Measurements from ENCODE around the gene GFOD2. TPM values are rescaled to one million over a fixed set of nuclear protein-coding genes. Genes with fewer than 3 reads are reported as not detected.

Gene GFOD2
- total RNA-seq, 1 donor from 2014 or later, result 21.9 TPM

DNA sequence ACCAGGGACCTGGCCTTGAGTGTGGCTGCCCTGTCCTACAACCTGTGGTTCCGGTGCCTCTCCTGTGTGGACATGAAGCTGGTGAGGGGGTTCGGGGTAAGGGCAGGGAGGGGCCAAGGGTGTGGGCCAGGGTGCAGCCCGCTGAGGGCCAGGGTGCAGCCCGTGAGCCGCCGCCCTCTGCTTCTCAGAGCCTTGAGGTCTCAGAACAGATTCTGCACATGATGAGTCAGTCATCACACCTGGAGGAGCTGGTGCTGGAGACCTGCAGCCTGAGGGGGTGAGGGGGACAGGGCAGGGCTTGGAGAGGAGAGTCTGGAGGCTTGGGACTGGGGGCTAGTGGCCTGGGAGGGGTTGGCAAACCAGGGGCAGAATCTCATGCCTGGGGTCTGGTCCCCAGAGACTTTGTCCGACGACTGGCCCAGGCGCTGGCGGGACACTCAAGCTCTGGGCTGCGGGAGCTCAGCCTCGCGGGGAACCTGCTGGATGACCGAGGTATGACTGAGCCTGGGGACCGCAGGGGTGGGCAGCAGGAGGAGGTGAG is 71.9 kb downstream of the GFOD2 start:
- H3K27me3 ChIP-seq (ENCODE audit: control insufficient read depth, insufficient read depth, low read length), result peaks cover 74% of the 10 kb centered on the region
- TF ChIP-seq, protein P1, sequence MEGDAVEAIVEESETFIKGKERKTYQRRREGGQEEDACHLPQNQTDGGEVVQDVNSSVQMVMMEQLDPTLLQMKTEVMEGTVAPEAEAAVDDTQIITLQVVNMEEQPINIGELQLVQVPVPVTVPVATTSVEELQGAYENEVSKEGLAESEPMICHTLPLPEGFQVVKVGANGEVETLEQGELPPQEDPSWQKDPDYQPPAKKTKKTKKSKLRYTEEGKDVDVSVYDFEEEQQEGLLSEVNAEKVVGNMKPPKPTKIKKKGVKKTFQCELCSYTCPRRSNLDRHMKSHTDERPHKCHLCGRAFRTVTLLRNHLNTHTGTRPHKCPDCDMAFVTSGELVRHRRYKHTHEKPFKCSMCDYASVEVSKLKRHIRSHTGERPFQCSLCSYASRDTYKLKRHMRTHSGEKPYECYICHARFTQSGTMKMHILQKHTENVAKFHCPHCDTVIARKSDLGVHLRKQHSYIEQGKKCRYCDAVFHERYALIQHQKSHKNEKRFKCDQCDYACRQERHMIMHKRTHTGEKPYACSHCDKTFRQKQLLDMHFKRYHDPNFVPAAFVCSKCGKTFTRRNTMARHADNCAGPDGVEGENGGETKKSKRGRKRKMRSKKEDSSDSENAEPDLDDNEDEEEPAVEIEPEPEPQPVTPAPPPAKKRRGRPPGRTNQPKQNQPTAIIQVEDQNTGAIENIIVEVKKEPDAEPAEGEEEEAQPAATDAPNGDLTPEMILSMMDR (IDR thresholded peaks at IDR 0.05; ENCODE audit: insufficient read depth, low read length, poor library complexity, severe bottlenecking), result no peak
- no peaks in the 10 kb centered on the region for H3K36me3 ChIP-seq (ENCODE audit: control insufficient read depth, insufficient read depth, low read length)
- no peak overlapping the region for H3K4me3 ChIP-seq (ENCODE audit: low read depth, low read length)
- DNase-seq (ENCODE audit: low read depth), result no peak

- Histone ChIP-seq H3K4me3 (ENCODE audit: low read depth, low read length) (no peak overlapping the region), H3K27me3 (ENCODE audit: control insufficient read depth, insufficient read depth, low read length) (peaks cover 57% of the 10 kb centered on the region), H3K36me3 (ENCODE audit: control insufficient read depth, insufficient read depth, low read length) (no peaks in the 10 kb centered on the region)
- no peak for DNase-seq (ENCODE audit: low read depth)
- TF ChIP-seq, protein P1 (IDR thresholded peaks at IDR 0.05; ENCODE audit: insufficient read depth, low read length, poor library complexity, severe bottlenecking), result no peak
Measured at GRCh38 chr16:67645397-67646121, 73.6 kb downstream of the GFOD2 start.

DNA sequence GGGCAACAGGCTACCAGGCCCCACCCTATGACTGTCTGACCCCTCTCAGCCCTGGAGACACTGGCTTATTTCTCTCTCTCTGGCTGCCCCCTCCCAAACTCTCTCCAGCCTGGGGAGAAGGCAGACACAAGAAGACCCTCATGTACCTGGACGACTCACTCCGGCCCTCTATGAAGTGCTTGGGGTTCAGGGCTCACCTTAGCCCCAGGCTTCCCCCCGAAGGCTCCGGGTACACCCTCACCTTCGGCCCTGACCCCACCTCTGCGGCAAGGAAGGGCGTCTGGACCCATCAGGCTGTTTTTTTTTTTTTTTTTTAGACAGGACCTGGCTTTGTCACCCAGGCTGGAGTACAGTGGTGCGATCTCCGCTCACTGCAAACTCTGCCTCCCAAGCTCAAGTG is 75.1 kb downstream of the GFOD2 start:
- no peak overlapping the region for H3K4me3 ChIP-seq (ENCODE audit: low read depth, low read length)
- H3K36me3 ChIP-seq (ENCODE audit: control insufficient read depth, insufficient read depth, low read length), result no peaks in the 10 kb centered on the region
- no peak for DNase-seq (ENCODE audit: low read depth)
- TF ChIP-seq, protein P1 (IDR thresholded peaks at IDR 0.05; ENCODE audit: insufficient read depth, low read length, poor library complexity, severe bottlenecking), result no peak
- peaks cover 42% of the 10 kb centered on the region for H3K27me3 ChIP-seq (ENCODE audit: control insufficient read depth, insufficient read depth, low read length)

DNA sequence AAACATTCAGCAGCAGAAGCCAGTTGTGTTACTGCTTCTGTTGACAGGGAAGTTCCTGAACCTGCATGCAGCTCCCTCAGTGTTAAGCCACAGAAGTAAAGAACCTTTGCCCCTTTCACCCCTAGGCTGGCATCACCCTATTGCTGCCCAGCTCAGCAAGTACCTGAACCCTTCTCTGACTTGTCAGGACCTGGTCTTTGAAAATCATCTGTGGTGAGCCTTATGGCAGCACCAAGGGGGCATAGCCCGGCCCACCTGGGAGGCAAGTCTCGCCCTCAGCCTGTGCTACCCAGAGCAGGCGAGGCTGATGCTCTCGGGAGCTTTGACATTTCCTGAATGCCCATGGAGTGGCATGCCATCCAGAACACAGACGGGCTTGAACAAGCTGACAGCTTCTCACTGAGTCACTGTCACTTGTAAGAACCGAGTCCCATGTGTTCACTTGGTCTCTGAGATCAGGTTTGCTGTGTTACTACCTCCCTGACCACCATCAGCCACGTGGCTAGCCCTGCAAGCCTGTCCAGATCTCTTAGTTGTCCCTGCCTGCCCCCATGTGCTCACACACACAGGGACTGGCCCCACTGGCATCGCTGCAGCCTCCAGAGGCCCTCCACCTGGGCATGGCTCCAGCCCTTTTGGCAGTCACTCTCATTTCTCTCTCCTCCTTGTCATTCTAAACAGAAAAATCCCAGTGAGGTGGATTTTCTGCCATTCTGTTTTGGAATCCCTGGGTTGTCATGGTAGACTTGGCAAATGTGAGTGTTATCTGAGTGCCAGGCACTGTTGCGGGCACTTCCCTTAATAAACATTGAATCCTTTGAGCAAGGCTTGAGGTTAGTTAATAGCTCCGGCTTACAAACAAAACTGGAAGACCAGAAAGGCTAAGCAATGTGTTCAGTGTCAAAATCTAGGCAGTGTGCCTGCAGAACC is 77.1 kb downstream of the GFOD2 start:
- no peak for DNase-seq (ENCODE audit: low read depth)

DNA sequence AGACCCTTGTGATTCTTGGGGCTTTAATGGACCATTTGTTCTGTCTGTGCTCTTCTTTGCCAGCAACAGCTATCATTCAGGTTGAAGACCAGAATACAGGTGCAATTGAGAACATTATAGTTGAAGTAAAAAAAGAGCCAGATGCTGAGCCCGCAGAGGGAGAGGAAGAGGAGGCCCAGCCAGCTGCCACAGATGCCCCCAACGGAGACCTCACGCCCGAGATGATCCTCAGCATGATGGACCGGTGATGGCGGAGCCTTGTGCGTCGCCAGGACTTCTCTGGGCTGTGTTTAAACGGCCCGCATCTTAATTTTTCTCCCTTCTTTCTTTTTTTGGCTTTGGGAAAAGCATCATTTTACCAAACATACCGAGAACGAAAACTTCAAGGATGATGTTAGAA is 81.5 kb downstream of the GFOD2 start:
- Histone ChIP-seq H3K27me3 (ENCODE audit: control insufficient read depth, insufficient read depth, low read length) (no peaks in the 10 kb centered on the region), H3K36me3 (ENCODE audit: control insufficient read depth, insufficient read depth, low read length) (no peaks in the 10 kb centered on the region), H3K4me3 (ENCODE audit: low read depth, low read length) (no peak overlapping the region)
- DNase-seq (ENCODE audit: low read depth), result no peak
- TF ChIP-seq, protein P1 (IDR thresholded peaks at IDR 0.05; ENCODE audit: insufficient read depth, low read length, poor library complexity, severe bottlenecking), result no peak

More for the DNA sequence above, 77.1 kb downstream of the GFOD2 start:
- H3K36me3 ChIP-seq (ENCODE audit: control insufficient read depth, insufficient read depth, low read length), result no peaks in the 10 kb centered on the region
- H3K4me3 ChIP-seq (ENCODE audit: low read depth, low read length), result no peak overlapping the region
- TF ChIP-seq, protein P1 (IDR thresholded peaks at IDR 0.05; ENCODE audit: insufficient read depth, low read length, poor library complexity, severe bottlenecking), result no peak
- peaks cover 23% of the 10 kb centered on the region for H3K27me3 ChIP-seq (ENCODE audit: control insufficient read depth, insufficient read depth, low read length)

Data from kidney epithelial cell (primary cell).